GM19328 (cell line): ENCODE data around the gene TM9SF1.

ENCODE experiments used
- ATAC-seq: cut with Tn5 transposase; IDR thresholded peaks from one replicate; pipeline ENCODE4 v1.9.1; 2021; ENCODE audit warnings: mild to moderate bottlenecking, moderate library complexity; ENCODE audit not compliant: unreplicated experiment

Gene TM9SF1

GRCh38 chr14:24179961-24180796 lies 15.1 kb downstream of the TM9SF1 start:
- no peak for ATAC-seq

GRCh38 chr14:24179294-24179960 lies 15.8 kb downstream of the TM9SF1 start:
- no peak for ATAC-seq

DNA sequence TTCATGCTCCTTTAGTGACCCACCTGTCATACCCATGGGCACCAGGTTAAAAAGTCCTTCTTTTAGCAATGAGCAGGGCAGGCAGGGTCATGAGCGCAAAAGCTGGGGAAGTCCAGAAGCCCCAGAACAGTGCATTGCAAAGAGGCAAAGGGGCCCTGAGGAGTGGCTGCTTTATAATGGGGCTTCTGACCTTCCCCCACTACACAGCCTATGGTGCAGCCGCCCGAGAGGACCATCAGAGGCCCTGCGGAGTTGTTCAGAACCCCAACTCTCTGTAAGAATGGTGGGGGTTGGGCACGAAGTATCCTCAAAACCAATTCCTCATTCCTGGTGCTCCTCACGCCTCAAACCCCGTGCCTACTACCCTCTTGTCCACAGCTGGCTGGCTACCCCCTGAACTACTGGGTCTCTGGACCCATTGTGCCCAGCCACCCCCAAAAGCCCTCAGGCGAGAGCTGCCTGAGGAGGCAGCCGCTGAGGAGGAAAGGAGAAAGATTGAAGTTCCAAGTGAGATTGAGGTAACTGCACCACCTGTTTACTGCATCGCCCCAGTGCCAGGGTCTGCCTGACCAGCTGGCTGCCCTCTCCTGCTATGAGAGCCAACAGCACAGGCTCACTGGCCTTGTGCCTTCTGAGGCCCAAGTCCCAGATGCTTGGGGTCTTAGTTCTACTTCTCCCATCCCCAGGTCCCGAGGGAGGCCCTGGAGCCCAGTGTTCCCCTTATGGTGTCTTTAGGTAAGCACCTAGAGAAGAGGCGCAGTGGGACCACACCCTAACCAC lies 16.7 kb downstream of the TM9SF1 start:
- no peak for ATAC-seq

DNA sequence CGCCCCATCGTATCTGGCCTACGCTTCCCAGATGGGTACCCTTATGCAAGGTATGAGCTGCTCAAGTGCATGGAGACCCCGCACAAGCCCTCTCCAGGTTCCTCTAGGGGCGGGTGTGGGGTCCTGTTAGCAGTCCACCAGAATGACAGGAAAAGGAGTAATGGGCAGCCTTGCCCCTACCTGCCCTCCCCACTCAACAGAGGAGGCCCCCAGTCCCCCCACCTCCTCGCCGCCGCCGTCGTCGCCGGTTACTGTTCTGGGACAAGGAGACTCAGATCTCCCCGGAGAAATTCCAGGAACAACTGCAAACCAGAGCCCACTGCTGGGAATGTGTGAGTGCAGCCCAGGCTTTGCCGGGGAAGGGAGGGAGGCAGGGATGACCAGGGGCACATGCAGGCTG lies 17.4 kb downstream of the TM9SF1 start:
- ATAC-seq = no peak

DNA sequence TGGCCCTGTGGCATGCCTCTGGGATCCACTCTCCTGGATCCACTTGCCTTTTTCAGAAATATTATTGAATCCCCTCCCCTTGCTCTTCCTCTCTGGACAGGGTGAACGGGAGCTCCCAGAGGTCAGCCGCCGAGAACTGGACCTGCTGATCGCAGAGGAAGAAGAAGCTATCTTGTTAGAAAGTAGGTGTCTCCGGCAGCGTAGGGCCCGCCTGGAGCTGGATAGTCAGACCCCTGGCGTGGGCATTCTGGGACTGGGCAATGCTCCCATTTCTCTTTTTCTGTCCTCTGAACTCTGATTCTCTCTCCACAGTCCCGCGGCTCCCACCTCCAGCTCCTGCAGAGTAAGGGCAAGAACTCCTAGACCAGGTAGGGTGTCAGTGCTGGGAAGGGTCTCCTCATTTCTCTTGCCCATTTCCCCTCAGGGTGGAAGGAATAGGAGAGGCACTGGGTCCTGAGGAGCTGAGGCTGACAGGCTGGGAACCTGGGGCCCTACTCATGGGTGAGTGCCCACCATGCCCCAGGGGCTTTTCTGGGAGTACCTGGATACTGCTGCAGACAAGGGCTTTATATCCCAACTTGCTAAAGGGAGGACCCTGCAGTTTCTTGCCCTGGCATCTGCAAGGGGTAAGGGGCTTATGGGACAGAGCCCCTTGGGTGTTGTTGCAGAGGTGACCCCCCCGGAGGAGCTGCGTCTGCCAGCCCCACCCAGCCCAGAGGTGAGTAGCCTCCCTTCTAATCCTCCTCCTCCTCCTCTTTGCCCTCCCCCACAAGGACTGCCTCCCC lies 18.0 kb downstream of the TM9SF1 start:
- ATAC-seq = no peak

DNA sequence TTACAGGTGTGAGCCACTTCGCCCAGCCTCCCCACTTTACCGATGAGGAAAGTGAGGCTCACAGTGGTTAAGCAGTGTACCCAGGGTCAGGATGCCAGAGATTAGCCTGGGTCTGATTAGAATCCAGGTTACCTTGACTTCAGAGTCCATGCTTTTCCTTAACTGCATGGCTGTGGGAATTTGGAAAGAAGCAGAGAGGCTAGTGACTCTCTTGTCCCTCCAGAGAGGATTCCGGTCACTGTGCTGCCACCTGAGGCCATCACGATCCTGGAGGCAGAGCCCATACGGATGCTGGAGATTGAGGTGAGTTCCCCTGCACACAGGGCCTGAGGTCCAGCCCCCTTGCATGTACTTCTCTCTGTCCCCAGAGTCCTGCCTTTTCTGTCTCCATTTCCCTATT lies 18.6 kb downstream of the TM9SF1 start:
- no peak for ATAC-seq

GRCh38 chr14:24172871-24173281 lies 22.4 kb downstream of the TM9SF1 start:
- no peak for ATAC-seq

GRCh38 chr14:24172261-24172860 lies 22.9 kb downstream of the TM9SF1 start:
- ATAC-seq = peak; percentile 18

DNA sequence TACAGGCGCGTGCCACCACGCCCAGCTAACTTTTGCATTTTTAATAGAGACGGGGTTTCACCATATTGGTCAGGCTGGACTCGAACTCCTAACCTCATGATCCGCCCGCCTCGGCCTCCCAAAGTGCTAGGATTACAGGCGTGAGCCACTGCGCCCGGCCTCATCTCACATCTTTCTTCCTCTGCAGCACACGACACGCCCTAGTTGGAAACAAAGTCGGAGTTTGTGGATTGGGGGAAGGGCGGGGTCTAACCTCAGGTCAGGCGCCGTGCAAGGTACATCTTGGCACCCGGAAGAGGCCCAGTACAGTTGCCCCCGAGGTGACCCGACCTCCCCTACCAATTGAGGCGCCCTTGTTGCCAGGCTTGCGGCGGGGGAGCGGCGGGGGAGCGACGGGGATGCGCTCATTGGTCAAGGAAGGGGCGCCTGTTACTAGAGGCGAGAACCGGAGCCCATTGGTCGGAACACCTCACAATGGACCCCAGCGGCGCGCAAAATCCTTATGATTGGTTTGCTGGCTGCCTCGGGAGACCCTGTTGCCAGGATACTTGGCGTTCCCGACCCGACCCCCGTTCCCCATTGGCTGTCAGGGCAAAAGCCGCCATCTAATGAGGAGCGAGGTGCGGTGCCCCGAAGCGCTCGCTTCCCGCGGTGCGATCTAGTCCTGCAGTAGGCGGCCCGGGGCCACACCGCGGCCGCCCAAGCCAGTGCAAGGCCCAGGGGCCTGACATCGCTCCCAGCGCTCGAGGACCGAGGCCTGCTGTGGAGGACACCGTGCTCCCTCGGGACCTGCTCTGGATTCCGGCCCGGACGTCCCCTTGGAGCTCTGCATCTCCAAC lies 23.6 kb downstream of the TM9SF1 start, which contains the start of gene REC8:
REC8 (plus strand) TSS at position 659 of the 839 bp plus-strand sequence. CDS start 473 bp downstream, outside the sequence.
- peak; percentile 55 for ATAC-seq

GRCh38 chr14:24167469-24168114 lies 27.6 kb downstream of the TM9SF1 start:
- ATAC-seq = no peak

DNA sequence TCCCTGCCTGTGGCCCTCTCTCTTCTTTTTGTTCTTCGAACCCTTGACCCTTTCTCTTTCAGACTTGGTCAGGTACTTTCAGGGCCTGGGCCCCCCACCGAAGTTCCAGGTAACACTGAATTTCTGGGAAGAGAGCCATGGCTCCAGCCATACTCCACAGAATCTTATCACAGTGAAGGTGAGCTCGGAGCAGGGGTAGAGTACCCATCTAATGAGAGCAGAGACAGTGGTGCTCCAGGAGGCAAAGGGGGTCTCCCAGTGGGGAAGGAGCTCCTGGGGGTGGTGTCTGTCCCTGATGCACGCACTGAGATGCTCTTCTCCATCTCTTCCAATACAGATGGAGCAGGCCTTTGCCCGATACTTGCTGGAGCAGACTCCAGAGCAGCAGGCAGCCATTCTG lies 29.5 kb downstream of the TM9SF1 start:
- no peak for ATAC-seq

DNA sequence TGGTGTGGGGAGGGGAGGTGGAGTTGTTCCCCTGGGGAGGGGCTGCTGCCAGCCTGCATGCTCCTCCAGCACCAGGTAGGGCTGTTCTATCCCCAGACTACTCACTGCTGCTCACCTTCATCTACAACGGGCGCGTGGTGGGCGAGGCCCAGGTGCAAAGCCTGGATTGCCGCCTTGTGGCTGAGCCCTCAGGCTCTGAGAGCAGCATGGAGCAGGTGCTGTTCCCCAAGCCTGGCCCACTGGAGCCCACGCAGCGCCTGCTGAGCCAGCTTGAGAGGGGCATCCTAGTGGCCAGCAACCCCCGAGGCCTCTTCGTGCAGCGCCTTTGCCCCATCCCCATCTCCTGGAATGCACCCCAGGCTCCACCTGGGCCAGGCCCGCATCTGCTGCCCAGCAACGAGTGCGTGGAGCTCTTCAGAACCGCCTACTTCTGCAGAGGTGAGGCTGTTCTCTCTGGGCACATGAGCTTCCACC lies 30.7 kb downstream of the TM9SF1 start:
- no peak for ATAC-seq

- ATAC-seq = no peak
Observed at GRCh38 chr14:24162093-24162492, 33.1 kb downstream of the TM9SF1 start.

DNA sequence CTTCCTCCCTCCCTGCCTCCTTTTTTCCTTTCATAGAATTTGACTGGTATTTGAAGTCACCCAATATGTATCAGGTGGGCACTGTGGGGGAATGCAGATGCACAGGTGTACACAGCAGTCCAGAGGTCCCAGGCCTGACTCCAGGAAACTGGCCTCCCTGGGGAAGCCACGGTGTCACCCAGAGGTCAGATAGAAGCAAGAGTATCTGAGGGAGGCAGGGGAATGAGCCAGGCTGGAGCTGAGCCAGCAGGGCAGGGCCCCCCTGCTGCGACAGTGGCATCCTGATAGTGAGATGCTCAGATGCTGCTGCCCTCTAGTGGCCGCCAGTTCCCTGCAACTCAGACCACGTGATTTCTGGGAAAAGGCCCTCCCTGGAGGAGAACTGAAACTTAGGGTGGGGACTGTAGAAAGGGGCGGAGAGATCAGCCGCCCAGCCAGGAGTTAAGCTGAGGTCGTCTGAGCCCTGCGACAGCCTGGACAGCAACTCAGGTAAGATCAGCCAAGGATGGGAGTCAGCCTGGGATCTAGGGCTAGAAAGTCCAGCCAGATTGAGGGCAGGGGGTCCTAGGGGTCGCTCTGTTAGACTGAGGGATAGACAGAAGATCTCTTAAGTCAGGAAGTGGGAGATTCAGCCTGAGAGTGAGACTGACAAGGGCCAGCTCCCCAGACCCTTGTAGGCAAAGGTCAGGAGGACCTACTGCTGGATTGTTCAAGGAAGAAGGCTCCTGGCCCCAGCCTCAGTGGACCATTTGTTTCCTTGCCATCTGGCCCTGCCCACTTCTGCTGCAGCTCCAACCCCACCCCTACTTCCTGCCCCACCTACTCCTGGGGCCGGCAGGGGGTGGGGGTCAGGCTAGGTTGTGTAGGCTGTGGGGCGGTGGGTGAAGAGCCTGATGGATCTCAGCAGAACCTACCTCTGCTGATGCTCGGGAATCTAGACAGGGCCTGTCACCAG lies 34.1 kb downstream of the TM9SF1 start, which contains the start of gene IRF9:
IRF9 (plus strand) TSS at position 416 of the 955 bp plus-strand sequence. CDS start 880 bp downstream, outside the sequence.
- peak; percentile 70 for ATAC-seq

- ATAC-seq = no peak
Observed at GRCh38 chr14:24160499-24160849, 34.8 kb downstream of the TM9SF1 start.

DNA sequence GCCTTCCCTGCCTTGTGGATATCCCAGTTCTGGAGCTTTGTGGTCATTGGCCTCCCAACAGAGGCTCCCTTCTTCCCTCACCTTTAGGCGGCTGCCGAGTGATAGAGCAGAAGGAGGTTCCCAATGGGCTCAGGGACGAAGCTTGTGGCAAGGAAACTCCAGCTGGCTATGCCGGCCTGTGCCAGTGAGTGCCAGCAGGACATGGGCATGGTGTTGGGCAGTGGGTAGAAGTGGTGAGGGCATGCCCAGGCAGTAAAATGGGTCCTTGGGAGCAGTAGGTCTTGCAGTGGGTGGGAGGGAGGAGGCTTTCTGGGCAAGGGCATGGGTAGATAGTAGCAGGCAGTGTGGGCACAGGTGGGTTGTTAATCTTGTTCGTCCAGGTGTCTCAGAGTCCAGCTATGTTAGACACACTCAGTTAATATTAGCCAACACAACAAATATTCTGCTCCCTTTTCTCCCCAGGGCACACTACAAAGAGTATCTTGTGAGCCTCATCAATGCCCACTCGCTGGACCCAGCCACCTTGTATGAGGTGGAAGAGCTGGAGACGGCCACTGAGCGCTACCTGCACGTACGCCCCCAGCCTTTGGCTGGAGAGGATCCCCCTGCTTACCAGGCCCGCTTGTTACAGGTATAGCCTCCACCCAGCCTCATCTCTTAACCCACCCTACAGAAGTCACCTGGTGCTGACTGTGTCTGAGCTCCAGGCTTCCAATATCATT lies 35.3 kb downstream of the TM9SF1 start:
- no peak for ATAC-seq

GRCh38 chr14:24157331-24157730 lies 37.9 kb downstream of the TM9SF1 start:
- no peak for ATAC-seq
